Spinal cord (tissue), 10 donors: ENCODE data around the gene EDA. TPM values are rescaled to one million over a fixed set of nuclear protein-coding genes. Genes with fewer than 3 reads are reported as not detected.

ENCODE experiments used
- DNase-seq, 6 donors: peaks; one replicate each; pipeline versions ENCODE4 v3.0.0 to v3.0.0-alpha.2; 2013 to 2015; ENCODE audit warnings: low spot score in 6 of 6, low read depth in 4 of 6
- H3K27ac ChIP-seq: one replicate; pipeline ENCODE4 v1.5.1; 2013; ENCODE audit warnings: low read depth, low read length, control low read depth
- H3K27me3 ChIP-seq: one replicate; pipeline ENCODE4 v1.6.1; 2013; ENCODE audit warnings: low read length; ENCODE audit not compliant: control insufficient read depth, insufficient read depth
- H3K36me3 ChIP-seq: one replicate; pipeline ENCODE4 v1.6.1; 2013; ENCODE audit warnings: low read length; ENCODE audit not compliant: control insufficient read depth, insufficient read depth
- H3K4me1 ChIP-seq: one replicate; pipeline ENCODE4 v1.6.1; 2013; ENCODE audit warnings: low read length; ENCODE audit not compliant: control insufficient read depth, insufficient read depth
- H3K4me3 ChIP-seq: one replicate; pipeline ENCODE4 v1.5.1; 2013; ENCODE audit warnings: low read depth, low read length, control low read depth
- H3K9me3 ChIP-seq: one replicate; pipeline ENCODE4 v1.6.1; 2013; ENCODE audit warnings: low read length; ENCODE audit not compliant: control insufficient read depth, insufficient read depth
- WGBS: methylation state at CpG from one replicate; pipeline ENCODE4 v1.1.5; 2013; ENCODE audit warnings: missing lambda C conversion rate; ENCODE audit not compliant: insufficient coverage; 5-methylcytosine and 5-hydroxymethylcytosine counted together
- polyA plus RNA-seq, 2 donors: library from polyadenylated mRNA; unstranded; fragments of 120-200 nt; gene quantifications; one replicate each; pipeline ENCODE4 v1.2.1, GENCODE V29; 2013; ENCODE audit not compliant: insufficient read length in 2 of 2
- total RNA-seq, 2 donors: library from RNA; depleted of rRNA in 1 of 2; stranded (reverse); fragments of 120-200 nt in 1 of 2; fragments of >200 nt in 1 of 2; gene quantifications; one replicate each; pipeline versions ENCODE4 v1.2.3 to v1.2.4, GENCODE V29; 2013 to 2014
- donor health status: healthy.

Gene EDA
- total and polyA plus RNA-seq, 4 donors, result 3.5 to 15.2 (median 6.9) TPM

GRCh38 chrX:70042399-70043371, 426.8 kb downstream of the EDA start:
- H3K27me3 ChIP-seq, result no peaks in the 10 kb centered on the region
- 94% methylated on average over 7 of the region's 11 CpGs for WGBS

DNA sequence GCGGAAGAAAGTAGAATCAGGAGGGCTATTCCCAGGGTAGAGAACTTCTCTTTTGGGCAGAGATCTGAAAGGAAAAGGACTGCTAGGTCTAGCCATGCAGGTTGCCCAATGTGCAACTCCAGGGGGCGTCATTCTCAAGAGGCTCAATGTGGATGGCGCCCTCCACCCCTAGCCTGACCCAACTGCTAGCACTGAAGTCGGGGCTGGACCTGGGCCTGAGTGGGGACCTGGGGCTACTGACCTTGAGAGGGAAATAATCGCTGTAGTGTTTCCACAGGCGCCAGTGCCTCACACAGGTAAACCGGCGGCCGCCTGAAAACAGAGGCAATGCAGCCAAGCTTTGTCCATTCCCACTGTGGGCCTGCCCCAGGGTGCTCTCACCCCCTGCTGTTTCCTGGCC, 427.8 kb downstream of the EDA start:
- H3K9me3 ChIP-seq, result no peaks in the 10 kb centered on the region
- no peak for DNase-seq
- no peak overlapping the region for H3K27ac ChIP-seq
- peaks cover 3% of the 10 kb centered on the region for H3K4me1 ChIP-seq
- H3K36me3 ChIP-seq, result no peaks in the 10 kb centered on the region
- WGBS, result 77% methylated on average over 9 of the region's 9 CpGs
- no peaks in the 10 kb centered on the region for H3K27me3 ChIP-seq
- H3K4me3 ChIP-seq, result no peak overlapping the region

More at GRCh38 chrX:70042399-70043371, 426.8 kb downstream of the EDA start:
- no peaks in the 10 kb centered on the region for H3K9me3 ChIP-seq
- H3K4me1 ChIP-seq, result peaks cover 3% of the 10 kb centered on the region
- H3K36me3 ChIP-seq, result no peaks in the 10 kb centered on the region
- no peak overlapping the region for H3K27ac ChIP-seq
- DNase-seq, result no peak
- H3K4me3 ChIP-seq, result no peak overlapping the region

DNA sequence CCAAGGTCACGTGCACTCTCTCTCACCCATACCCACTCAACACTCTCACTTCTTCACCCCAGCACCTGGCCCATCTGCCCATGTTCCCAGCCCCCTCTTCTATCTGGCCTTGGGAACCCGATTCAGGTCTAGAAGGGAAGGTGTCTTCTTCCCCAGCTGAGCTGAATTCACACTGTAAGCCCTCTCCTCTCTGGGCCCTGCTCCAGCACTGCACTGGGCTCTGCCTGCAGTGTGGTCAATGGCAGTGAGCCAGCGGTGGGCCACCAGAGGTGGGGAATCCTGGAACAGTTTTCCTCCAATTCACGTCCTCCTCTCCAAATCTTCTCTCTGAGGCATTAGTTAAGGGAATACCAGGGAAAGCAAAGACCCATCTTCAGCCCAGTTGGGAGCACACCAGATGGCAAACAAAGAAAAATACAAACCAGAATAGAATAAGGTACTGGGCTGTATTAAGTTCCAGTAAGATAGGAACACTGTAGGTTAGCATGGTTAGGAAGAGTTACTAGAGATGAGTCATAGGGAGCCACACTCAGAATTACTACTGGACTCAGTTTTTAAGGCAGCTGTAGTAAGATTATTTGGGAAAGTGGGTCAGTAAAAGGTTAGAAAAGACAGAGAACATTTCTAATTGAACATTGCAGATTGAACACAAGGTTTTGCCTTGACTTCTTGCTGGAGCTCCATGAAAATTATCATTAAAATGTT, 428.8 kb downstream of the EDA start:
- Histone ChIP-seq H3K4me3 (no peak overlapping the region), H3K27me3 (no peaks in the 10 kb centered on the region), H3K36me3 (no peaks in the 10 kb centered on the region), H3K9me3 (no peaks in the 10 kb centered on the region), H3K4me1 (no peaks in the 10 kb centered on the region), H3K27ac (no peak overlapping the region)
- WGBS, result 81% methylated on average over 2 of the region's 4 CpGs
- no peak for DNase-seq

DNA sequence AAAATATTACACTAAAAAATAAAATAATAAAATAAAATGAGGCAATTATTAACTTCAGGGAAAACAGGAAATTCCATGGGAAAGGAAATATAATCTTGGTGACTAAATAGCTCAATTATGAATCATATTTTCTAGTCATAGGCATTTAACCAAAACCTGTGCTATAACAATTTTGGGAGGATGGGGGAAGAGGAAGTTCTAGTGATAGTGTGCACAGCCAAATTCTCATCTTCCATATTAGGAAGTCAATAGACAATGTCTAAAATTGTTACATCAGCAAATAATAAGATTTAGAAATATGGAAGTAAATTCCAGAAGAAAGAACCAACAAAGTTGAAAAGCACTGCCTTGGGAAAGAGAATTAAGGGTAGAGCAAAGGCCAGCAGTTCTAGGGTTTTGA, 431.1 kb downstream of the EDA start:
- no peak for DNase-seq
- Histone ChIP-seq H3K36me3 (no peaks in the 10 kb centered on the region), H3K4me3 (no peak overlapping the region), H3K27me3 (no peaks in the 10 kb centered on the region), H3K27ac (no peak overlapping the region), H3K9me3 (no peaks in the 10 kb centered on the region), H3K4me1 (no peaks in the 10 kb centered on the region)

DNA sequence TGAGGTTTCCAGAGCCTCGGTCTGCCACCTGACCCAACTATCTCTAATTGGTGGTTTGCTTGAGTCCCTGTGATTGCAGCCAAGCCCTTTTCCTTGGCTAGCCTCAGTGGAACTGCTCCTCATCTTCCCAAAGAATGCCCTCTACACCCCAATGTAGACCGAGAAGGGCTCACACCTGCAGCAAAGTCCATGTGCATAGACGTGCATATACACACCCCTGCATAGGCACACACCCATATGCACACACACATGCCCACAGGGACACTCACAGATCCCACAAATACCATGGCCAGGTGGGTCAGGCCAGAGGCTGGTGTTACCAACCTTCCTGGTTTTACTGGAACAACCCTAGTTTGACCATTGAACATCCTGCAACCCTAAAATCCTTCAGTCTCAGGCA, 433.5 kb downstream of the EDA start:
- H3K4me3 ChIP-seq, result no peak overlapping the region
- H3K36me3 ChIP-seq, result no peaks in the 10 kb centered on the region
- H3K9me3 ChIP-seq, result no peaks in the 10 kb centered on the region
- H3K4me1 ChIP-seq, result no peaks in the 10 kb centered on the region
- DNase-seq, result no peak
- 77% methylated on average over 3 of the region's 3 CpGs for WGBS
- H3K27ac ChIP-seq, result no peak overlapping the region
- no peaks in the 10 kb centered on the region for H3K27me3 ChIP-seq

GRCh38 chrX:70049925-70050324, 434.0 kb downstream of the EDA start, which contains the start of gene AWAT2:
Gene AWAT2 (minus strand): TSS chrX:70049938. CDS start chrX:70049932, 6 bp downstream.
- Histone ChIP-seq H3K36me3 (no peaks in the 10 kb centered on the region), H3K27me3 (no peaks in the 10 kb centered on the region), H3K4me3 (no peak within 1 kb of the TSS), H3K9me3 (no peaks in the 10 kb centered on the region), H3K4me1 (no peaks in the 10 kb centered on the region), H3K27ac (no peak within 1 kb of the TSS)
- no peak for DNase-seq
- 64% methylated on average over 4 of the region's 4 CpGs for WGBS

DNA sequence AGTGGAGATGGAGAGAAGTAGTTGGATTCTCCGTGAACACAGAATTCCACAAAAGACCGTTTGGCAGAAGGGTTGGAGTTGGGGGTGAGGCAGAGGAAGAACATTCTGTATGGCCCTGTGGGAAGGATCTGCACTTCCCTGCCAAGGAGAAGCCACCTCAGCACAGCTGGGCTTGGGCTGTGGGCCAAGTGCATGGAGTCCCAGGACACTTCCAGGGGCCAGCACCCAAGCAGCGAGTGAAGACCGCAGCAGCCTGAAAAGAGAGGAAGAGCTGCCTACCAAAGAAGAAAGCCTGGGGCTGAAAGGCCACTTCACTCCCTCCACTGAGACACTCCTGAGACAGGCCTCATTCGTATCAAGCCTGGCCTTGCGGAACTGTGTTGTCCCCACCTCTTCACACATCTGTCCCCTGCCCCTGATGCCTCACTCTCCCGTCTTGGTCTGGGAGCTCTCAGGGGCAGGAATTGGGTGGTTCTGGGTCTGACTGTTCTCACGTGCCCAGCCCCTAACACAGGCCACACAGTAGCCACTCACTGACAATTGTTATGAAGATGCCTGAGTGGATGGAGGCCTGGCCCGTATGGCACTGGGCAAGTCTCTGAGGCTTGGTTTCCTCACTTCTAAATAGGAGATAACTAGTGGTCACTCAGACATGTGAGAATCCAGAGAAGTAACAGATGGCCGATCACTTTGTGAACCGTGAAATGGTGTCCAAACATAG, 437.1 kb downstream of the EDA start:
- Histone ChIP-seq H3K27me3 (no peaks in the 10 kb centered on the region), H3K4me1 (no peaks in the 10 kb centered on the region), H3K27ac (no peak overlapping the region), H3K9me3 (no peaks in the 10 kb centered on the region), H3K4me3 (no peak overlapping the region), H3K36me3 (no peaks in the 10 kb centered on the region)
- 79% methylated on average over 10 of the region's 11 CpGs for WGBS
- no peak for DNase-seq

DNA sequence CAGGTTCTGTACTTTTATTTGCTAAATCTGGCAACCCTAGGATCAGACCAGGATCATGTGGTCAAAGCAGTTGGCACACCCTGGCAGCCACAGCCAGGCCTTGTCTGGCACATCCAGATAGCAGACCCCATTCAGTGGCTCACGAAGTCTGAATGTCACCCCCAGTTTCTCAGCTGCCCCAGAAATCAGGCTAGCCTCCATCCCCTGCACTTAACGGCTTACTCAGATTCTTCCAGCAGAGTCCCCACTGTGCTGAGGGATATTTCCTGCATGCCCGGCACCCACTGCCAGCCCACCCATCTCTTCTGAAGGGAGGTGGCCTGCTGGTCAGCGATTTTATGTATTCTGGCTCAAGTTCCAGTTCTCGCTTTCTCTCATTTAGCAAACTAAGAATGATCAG, 438.5 kb downstream of the EDA start:
- no peaks in the 10 kb centered on the region for H3K4me1 ChIP-seq
- DNase-seq, result no peak

GRCh38 chrX:70062076-70062475, 446.2 kb downstream of the EDA start, which contains the start of gene OTUD6A:
Gene OTUD6A (plus strand): TSS chrX:70062457. CDS start chrX:70062525, 68 bp downstream.
- no peaks in the 10 kb centered on the region for H3K36me3 ChIP-seq
- H3K27me3 ChIP-seq, result no peaks in the 10 kb centered on the region
- DNase-seq, result no peak
- no peak within 1 kb of the TSS for H3K27ac ChIP-seq
- H3K4me1 ChIP-seq, result no peaks in the 10 kb centered on the region
- no peaks in the 10 kb centered on the region for H3K9me3 ChIP-seq
- WGBS, result 90% methylated on average over 12 of the region's 14 CpGs
- no peak within 1 kb of the TSS for H3K4me3 ChIP-seq

More for the DNA sequence above, 438.5 kb downstream of the EDA start:
- H3K27ac ChIP-seq, result no peak overlapping the region
- 53% methylated on average over 3 of the region's 5 CpGs for WGBS
- no peaks in the 10 kb centered on the region for H3K36me3 ChIP-seq
- H3K4me3 ChIP-seq, result no peak overlapping the region
- no peaks in the 10 kb centered on the region for H3K27me3 ChIP-seq
- H3K9me3 ChIP-seq, result no peaks in the 10 kb centered on the region
